Mucosa of rectum (tissue), 2 donors: Measurements from ENCODE around the gene FILIP1L.

Experiments
- H3K27ac ChIP-seq, 2 donors: one replicate each; pipeline ENCODE4 v1.7.0; 2013; ENCODE audit warnings: inconsistent platforms in 2 of 2, low read depth in 2 of 2, low read length in 2 of 2
- H3K27me3 ChIP-seq, 2 donors: one replicate each; pipeline ENCODE4 v1.7.0; 2013; ENCODE audit warnings: low read length in 2 of 2; ENCODE audit not compliant: control insufficient read depth in 2 of 2, insufficient read depth in 2 of 2
- H3K36me3 ChIP-seq, 2 donors: one replicate each; pipeline ENCODE4 v1.7.0; 2013; ENCODE audit warnings: low read length in 2 of 2; ENCODE audit not compliant: control insufficient read depth in 2 of 2, insufficient read depth in 2 of 2
- H3K4me1 ChIP-seq, 2 donors: one replicate each; pipeline ENCODE4 v1.7.0; 2013; ENCODE audit warnings: low read length in 2 of 2, mild to moderate bottlenecking in 1 of 2; ENCODE audit not compliant: control insufficient read depth in 2 of 2, insufficient read depth in 2 of 2
- H3K4me3 ChIP-seq, 2 donors: one replicate each; pipeline ENCODE4 v1.7.0; 2013; ENCODE audit warnings: low read length in 2 of 2
- H3K9ac ChIP-seq, 2 donors: one replicate each; pipeline ENCODE4 v1.7.0; 2013; ENCODE audit warnings: low read length in 2 of 2, low read depth in 1 of 2, mild to moderate bottlenecking in 1 of 2
- H3K9me3 ChIP-seq, 2 donors: one replicate each; pipeline ENCODE4 v1.7.0; 2013; ENCODE audit warnings: low read length in 2 of 2; ENCODE audit not compliant: control insufficient read depth in 2 of 2
- donor health status: healthy.
- donor health status: Normal muscosa, but diverticular disease.

FILIP1L gene

DNA sequence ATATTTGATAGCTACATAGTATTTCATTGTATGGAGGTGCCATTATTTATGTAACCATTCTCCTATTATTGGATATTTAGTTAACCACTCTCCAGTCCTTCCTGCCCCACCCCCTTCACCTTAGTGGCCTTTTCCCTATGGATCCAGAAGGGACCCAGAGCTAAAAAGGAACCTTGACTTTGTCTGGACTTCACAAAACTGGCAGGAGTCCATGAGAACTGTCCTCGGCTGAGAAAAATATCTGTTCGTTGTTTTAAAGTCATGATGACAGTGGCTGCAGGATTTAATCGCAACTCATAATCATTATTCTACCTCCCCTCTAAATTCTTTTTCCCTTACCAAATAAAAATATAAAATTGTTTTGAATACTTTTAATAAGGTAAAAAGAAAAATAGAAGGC lies 166.9 kb downstream of the FILIP1L start:
- Histone ChIP-seq H3K27me3 (no peaks in the 10 kb centered on the region), H3K27ac (no peak overlapping the region), H3K4me1 (peaks cover 4 to 15% of the 10 kb centered on the region in 2 donors), H3K9me3 (no peaks in the 10 kb centered on the region), H3K9ac (no peak overlapping the region), H3K36me3 (no peaks in the 10 kb centered on the region), H3K4me3 (no peak overlapping the region)

DNA sequence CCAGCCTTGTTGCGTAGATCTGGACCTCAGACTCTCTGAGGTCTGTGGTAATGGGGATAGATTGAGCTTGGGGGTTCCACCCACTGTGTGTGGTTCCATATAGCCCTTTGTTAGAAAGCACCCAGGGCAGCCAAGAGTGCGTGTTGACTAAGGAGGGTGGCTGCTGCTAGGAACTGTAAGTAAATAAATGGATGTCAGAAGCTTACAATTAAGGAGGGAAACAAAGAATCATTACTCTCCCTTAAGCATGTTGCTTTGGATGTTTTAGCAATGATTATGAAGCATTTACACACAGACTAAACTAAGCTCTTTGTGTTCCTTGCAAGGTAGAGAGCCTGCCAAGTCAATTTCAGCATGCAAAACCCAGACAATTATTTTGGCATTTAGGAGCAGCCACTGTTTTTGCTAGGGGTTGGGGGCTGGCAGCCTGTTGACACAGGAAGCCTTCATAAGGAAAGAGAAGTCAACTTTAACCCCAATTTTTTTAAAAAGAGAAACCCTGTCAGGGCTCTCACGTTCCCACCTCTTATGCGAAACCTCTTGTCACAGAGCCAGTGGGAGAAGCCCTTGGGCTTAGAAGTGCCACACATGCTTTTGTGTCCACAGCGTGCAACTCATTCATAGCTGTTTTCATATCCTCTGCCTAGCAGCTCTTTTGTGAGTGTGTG lies 168.8 kb downstream of the FILIP1L start:
- Histone ChIP-seq H3K4me3 (peak overlapping the region in 1 of 2 donors; percentile 13), H3K4me1 (peaks cover 4 to 15% of the 10 kb centered on the region in 2 donors), H3K27ac (peak overlapping the region; percentile 51 to 61)

DNA sequence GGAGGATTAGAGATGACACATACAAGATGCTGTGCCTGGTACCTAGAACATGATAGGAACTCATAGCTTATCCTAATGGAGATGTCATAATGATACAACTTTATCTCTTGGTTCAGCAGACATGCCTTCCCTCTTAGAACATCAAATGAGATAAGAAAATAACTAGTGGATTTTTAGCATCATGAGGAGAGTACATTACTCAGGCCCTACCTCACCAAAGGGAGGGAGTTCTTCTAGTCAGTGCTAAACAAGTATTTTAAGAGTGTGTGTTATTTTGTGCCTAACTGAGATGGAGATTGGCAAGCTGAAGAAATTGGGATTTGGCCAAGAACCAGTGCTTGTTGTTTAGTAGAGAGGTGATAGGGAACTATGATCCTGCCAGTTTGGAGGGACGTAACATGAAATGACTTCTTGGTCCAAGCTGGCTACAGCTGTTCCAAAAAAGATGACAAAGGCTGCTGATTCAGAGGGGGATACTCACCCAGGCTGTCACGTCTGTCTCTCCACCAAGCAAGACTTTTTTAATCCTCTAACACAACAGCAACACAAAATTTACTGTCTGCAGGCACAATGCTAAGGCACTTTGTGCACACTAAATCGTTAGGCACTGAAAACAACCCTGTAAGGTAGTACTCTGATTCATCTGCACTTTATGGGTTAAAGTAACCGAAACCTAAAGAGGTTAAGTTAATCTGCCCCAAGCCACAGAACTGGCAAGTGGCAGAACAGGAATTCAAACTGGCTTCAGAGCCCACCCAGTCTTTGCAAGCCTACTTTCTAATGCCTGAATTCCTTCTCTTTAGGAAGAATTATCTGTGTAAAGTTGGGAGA lies 170.2 kb downstream of the FILIP1L start:
- Histone ChIP-seq H3K9ac (no peak overlapping the region), H3K9me3 (no peaks in the 10 kb centered on the region), H3K27ac (peak overlapping the region; percentile 19), H3K27me3 (no peaks in the 10 kb centered on the region), H3K4me1 (peaks cover 4 to 17% of the 10 kb centered on the region in 2 donors), H3K36me3 (no peaks in the 10 kb centered on the region), H3K4me3 (no peak overlapping the region)

More for the DNA sequence above, 168.8 kb downstream of the FILIP1L start:
- no peaks in the 10 kb centered on the region for H3K27me3 ChIP-seq
- H3K36me3 ChIP-seq, result no peaks in the 10 kb centered on the region
- H3K9ac ChIP-seq, result no peak overlapping the region
- H3K9me3 ChIP-seq, result no peaks in the 10 kb centered on the region

DNA sequence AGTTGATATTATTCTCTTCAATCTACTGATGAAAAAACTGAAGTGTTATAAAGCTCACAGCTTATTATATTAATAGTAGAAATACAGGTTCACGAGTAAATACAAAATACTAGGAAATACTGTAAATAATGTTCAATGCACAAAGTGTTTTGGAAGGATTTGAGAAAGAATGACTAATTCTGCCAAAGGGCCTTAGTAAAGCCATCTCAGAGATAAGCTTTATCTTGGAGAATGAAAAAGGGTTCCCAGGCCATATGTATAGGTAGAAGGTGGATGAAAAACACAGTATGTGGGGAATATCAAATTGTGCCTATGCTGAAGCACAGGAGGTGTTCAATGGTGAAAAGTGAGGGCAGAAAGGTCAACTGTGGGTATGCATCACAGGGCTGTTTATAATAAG lies 173.1 kb downstream of the FILIP1L start:
- no peak overlapping the region for H3K27ac ChIP-seq

DNA sequence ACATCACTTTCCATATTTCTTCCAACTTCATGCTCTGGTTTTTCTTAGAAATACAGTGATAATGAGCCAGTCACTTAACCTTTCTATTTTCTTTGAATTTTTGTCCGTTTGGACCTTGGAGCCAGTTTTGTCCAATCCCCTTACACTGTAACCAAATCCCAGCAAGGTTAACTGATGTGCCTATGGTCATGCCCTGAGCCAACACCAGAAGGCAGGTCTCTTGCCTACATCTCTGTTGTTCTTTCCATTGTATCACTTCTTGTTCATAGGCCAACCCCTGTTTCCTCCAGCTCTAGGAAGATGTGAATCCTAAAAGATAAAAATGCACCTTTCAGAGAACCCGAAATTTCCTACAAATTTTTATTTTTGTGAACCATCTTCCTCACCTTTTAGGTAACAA lies 174.0 kb downstream of the FILIP1L start:
- Histone ChIP-seq H3K36me3 (no peaks in the 10 kb centered on the region), H3K27ac (peak overlapping the region; percentile 16 to 46), H3K9ac (no peak overlapping the region), H3K27me3 (no peaks in the 10 kb centered on the region), H3K4me1 (peaks cover 10 to 17% of the 10 kb centered on the region in 2 donors), H3K9me3 (no peaks in the 10 kb centered on the region), H3K4me3 (no peak overlapping the region)

More for the DNA sequence above, 173.1 kb downstream of the FILIP1L start:
- Histone ChIP-seq H3K4me1 (peaks cover 9 to 17% of the 10 kb centered on the region in 2 donors), H3K27me3 (no peaks in the 10 kb centered on the region), H3K36me3 (no peaks in the 10 kb centered on the region), H3K4me3 (no peak overlapping the region), H3K9ac (no peak overlapping the region), H3K9me3 (no peaks in the 10 kb centered on the region)

DNA sequence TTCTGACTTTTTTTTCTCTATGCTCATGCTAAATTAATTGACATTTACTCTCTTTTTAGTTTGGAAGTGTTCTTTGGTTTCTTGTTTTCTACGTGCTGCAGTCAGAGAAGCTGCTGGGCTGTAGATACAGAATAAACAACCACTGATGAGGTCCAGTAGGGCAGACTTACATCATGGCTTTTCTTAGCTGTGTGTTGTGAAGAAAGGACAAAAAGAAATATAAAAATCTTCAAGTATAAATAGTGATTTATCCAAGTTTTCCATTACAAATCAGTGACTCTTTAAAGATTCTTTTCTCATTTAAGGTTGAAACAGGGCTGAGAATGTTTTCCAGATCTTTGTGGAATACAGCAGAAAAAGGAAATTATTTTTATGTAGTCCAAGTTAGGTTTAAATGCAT lies 174.4 kb downstream of the FILIP1L start:
- Histone ChIP-seq H3K27ac (peak overlapping the region; percentile 16 to 46), H3K27me3 (no peaks in the 10 kb centered on the region), H3K36me3 (no peaks in the 10 kb centered on the region), H3K9me3 (no peaks in the 10 kb centered on the region), H3K4me3 (no peak overlapping the region), H3K9ac (no peak overlapping the region), H3K4me1 (peaks cover 9 to 17% of the 10 kb centered on the region in 2 donors)

DNA sequence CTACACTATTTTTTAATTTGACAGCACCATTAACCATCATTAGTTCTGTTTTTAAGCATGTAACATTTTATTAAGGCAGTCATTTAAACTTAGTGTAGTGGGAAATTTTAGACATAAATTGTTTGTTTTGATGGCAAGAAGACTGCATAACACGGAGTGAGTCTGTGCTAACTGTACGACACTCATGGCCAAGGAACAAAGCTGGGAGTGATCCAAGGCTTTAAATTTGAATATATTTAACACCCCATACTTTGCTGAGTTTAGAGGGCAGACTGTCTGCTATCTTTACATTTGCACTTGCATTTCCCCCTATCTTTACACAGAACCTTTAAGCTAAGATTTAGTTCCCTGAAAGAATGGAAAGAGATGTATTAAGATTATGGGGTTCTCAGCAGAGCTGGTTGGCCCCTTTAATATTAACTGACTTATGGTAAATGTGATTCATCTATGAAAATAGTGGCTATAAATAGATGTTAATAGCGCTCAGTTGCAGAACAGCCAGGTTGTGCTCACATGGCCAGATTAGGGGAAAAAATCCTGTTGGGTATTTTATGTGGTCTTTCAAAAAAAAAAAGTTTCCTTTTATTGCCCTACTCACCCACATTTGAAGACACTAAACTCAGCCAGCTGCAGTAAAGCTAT lies 175.9 kb downstream of the FILIP1L start:
- Histone ChIP-seq H3K27ac (peak overlapping the region in 1 of 2 donors; percentile 38), H3K36me3 (no peaks in the 10 kb centered on the region), H3K9me3 (no peaks in the 10 kb centered on the region), H3K4me3 (no peak overlapping the region), H3K4me1 (peaks cover 9 to 13% of the 10 kb centered on the region in 2 donors), H3K27me3 (no peaks in the 10 kb centered on the region), H3K9ac (no peak overlapping the region)

DNA sequence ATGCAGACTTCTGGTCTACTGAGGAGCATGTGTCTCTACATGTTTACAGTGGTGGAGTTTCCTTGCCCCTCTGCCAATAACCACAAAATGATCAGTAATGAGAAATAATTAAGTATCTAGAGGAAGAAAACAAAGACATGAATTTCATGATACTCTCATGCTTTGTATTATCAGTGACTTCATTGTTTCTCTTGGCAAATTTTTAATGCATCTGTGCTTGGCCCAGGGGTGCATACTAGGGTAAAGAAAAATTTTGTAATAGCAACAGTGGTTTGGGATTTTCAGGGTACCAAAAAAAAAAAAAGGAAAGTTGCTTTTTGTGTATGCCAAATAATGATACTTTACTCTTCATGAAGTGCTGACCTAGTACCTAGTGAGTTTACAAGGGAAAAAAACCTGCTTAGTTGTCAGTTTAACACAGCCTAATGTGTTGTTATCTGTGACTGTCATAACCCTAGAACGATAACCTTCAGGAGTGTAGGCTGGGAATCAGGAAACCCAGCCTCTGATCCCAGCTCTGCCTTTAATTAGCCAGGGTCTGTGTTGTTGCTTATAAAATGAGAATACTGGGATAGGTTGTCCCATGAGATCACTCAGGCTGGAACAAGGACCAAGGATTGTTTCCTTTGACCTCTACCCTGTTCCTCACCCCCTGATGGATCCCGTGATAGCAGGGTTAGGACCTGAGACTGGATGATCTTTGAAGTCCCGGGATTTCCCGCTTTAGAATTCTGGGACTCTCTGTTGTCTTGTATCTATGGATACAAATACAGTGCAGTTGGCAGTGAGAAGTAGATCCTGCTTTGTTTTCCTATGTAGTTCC lies 179.1 kb downstream of the FILIP1L start:
- Histone ChIP-seq H3K27ac (peak overlapping the region; percentile 56 to 69), H3K9me3 (no peaks in the 10 kb centered on the region), H3K4me3 (no peak overlapping the region), H3K4me1 (peaks cover 9 to 10% of the 10 kb centered on the region in 2 donors), H3K9ac (peak overlapping the region in 1 of 2 donors; percentile 50), H3K36me3 (no peaks in the 10 kb centered on the region), H3K27me3 (no peaks in the 10 kb centered on the region)

DNA sequence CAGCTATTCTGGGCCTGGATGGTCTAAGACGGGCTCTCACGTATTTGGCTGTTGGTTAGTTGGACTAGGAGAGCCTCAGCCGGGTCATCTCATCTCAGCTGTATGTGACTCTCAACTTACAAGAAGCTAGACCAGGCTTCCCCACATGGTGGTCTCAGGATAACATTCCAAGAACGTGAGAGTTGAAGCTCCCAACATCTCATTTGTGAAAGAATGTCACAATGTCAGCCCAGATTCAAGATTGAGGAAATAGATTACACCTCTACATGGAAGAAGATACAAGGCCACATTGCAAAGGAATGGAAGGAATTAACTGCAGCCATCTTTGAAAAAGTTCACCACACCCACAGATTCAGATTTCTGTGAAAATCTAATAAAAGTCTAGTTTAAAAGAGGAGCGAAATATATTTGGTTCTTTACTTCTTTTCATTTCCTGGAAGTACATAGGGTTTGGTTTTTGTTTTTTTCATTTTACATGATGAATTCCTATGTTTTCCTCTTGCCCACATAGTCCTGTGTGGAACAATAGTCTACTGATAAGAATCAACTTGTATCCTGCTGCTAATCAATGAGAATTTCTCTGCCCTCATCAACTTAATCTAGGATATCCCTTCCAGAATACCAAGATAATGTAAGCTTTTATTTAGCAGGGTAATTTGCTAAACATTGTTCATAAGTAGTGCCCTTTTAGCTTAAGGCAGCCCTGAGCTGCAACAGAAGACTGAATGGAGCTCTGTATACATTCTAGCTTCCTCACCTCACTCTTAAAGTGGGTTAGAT lies 180.1 kb downstream of the FILIP1L start:
- Histone ChIP-seq H3K4me3 (no peak overlapping the region), H3K36me3 (no peaks in the 10 kb centered on the region), H3K4me1 (peaks cover 9% of the 10 kb centered on the region in 2 donors), H3K9me3 (no peaks in the 10 kb centered on the region), H3K27me3 (no peaks in the 10 kb centered on the region), H3K9ac (no peak overlapping the region), H3K27ac (no peak overlapping the region)
